ENCODE measurements around the gene AFDN. TPM values are rescaled to one million over a fixed set of nuclear protein-coding genes. Genes with fewer than 3 reads are reported as not detected.

AFDN gene
- total and polyA plus RNA-seq, 2 of the 8 experiments (the other 6 are each of a cell fraction or from before 2014, with no cell fraction given), result 53.4 to 192 TPM

DNA sequence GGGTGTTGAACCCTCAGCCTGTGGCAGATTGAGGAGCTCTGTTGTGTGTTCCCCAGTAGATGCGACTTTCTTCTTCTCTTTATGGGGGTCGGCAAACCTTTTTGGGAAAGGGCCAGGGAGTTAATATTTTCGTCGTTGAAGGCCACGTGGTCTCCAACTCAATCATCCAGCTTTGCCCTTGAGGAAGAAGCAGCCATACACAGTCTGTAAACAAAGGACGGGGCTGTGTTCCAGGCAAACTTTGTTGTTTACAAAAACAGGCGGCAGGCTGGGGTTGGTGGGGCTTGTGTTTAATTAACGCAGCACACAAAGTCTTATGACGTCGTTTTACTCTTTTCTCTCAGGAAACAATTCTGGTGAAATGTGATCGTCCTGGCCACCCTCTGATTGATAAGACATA, 190.9 kb downstream of the AFDN start (continued):
- no peak for TF ChIP-seq HDAC2 (IDR thresholded peaks at IDR 0.05; ENCODE audit: borderline replicate concordance in 1 of 2, low read depth in 2 of 2, low read length in 2 of 2)

Data from H1 (cell line).